OCI-M1 (cell line): ENCODE measurements around the gene GABARAP.

ENCODE experiments used
- DNase-seq: peaks from one replicate; lab custom pipeline; 2025; lab: John Stamatoyannopoulos, UW

Gene GABARAP

GRCh38 chr17:7207120-7208001 lies 34.9 kb downstream of the GABARAP start:
- DNase-seq: no peak

DNA sequence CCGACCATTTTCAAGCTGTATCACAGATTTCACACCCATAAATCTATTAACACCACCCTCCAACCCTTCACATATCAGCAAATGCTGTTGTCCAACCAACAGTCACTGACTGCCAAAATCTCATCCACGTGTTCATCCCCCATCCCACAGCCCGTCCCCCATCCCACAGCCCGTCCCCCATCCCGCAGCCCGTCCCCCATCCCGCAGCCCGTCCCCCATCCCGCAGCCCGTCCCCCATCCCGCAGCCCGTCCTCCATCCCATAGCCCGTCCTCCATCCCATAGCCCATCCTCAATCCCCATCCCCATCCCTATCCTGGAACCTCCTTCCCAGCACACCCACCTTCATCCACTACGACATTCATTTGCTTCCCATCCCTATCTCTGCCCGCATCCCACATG lies 36.7 kb downstream of the GABARAP start:
- no peak for DNase-seq

GRCh38 chr17:7204828-7205461 lies 37.3 kb downstream of the GABARAP start:
- DNase-seq: no peak

DNA sequence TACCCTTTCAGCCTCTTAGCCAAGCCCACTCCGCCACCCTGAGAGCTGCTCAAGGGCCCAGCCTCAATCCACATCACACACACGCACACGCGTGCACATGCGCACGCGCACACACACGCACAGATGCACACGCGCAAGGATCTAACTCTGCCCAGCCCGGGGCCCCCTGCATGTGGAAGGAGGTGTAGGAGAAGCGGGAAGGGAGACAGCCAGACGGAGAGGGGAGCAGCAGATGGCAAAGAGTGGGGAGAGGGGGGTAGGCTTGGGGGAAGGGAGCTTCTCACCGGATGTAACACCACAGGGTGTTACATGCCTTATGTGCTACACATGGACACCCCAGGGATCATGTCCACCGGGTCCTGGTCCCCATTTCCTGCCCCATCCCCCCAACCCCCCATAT lies 37.9 kb downstream of the GABARAP start:
- DNase-seq: no peak

DNA sequence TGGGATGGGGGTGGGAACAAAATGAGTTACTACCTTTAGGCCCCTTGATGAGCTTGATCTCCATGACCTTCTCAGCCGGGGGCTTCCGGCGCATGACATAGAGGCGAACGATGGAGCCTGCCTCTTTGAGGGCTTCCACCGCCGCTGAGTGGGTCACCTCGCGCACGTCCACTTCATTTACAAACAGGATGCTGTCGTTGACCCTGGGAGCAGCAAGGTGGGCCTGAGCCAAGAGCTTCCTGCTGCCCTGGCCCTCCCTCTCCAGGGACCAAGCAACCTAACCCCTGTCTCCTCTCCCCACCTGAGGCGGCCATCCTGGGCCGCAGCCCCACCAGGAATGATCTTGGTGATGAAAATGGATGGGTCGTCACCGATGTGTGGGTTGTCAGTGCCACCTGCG lies 38.9 kb downstream of the GABARAP start:
- DNase-seq: no peak

GRCh38 chr17:7196651-7197401 lies 45.4 kb downstream of the GABARAP start:
- DNase-seq: no peak

DNA sequence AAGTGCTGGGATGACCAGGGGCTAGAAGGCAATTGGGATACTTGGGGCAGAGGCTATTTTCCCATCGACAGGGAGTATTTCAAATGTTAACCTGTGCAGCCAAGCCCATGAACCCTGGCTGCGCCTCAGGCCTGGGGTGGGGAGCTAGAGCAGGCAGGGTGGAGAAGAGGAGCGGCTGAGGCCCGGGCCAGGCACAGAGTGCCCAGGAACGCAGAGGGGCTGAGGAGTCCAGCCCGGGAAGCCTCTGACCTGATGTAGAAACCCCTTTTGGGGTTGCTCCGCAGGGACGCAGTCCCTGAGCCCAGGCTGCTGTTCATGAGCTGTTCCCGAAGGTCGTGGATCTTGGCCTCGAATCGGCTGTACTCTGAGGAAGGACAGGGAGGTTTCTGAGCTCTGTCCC lies 46.3 kb downstream of the GABARAP start:
- DNase-seq: no peak

GRCh38 chr17:7192271-7192937 lies 49.8 kb downstream of the GABARAP start:
- no peak for DNase-seq

DNA sequence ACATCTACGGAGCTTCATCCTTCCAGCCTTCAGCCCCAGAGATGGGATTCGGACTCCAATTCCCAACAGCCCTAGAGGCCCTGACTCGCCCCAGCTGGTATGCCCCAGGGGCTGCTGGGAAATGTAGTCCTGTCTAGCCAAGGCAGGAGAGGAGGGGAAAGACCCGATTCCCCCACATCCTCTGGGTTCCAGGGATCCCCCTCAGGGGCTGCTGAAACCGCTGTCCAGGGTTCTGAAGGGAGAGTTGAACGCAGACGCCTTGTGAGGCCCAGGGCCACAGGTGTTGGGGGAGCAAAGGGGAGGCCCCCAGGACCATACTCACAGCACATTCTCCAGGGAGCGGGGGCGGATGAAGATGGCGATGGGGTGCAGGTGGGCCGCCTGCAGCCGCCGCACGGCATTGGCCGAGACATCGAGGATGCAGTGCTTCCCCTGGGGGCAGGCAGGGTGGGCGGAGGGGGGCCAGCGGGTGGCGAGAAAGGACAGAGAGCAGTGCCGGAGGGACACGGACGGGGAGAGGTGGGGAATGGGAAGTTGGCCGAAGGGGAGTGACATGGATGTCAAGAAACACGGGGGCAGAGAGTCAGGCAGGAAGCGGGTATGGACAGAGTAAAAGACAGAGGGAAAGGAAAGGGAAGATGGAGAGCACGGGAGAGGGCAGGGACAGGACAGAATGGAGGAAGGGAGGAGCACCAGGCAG lies 50.5 kb downstream of the GABARAP start:
- peak; percentile 38 for DNase-seq

DNA sequence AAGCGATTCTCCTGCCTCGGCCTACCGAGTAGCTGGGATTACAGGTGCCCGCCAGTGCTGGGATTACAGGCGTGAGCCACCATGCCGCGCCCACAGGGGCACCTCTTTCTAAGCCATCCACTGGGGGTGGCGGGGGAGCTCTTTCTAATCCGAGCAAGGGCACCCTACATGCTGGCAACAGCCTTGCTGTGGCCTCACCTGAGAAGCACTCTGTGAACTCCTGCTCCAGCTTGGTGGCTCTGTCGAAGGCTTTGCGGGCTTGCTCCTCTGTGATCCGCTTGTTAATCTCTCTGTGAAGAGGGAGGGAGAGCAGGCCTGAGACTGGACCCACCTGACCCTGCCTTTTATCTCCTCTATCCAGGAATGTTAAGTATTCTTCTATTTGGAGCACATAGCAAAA lies 51.2 kb downstream of the GABARAP start:
- DNase-seq: no peak

DNA sequence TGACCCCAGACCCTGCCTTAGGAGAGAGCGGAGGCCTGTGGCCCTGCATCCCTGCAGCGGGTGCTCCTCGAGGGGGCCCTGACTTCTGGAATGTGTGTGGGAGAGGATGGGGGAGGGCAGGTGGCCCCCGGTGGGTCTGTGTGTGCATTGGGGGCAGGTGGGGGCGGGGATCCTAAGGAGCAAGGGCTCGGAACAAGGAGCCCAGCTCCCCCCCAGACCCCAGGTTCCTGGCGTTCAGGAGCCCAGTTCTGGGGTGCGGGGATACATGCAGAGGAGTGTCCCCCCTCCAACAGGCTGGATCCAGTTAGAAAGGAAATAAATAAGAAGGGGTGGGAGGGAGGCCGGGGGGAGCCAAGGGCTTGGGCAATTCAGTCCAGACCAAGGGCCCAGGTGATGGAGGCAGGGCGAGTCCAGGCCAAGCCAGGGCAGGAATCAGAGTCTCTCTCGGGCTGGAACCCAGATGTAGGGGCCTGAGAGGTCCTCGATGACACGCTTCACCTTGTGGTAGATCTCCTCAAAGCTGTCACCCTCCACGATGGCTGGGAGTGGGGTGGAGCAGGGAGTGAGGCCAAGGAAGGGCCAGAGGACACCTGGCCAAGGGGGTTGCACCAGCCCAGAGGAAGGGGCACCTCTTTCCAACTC lies 51.9 kb downstream of the GABARAP start:
- DNase-seq: no peak
